MV-4-11 (cell line): ENCODE results near the gene IFNA16.
"Not testable (repeated sequence)": the region's sequence is repeated elsewhere in the genome, so short reads cannot be mapped to it uniquely, and the experiment has no call there.

ENCODE experiments used
- DNase-seq: peaks from one replicate; lab custom pipeline; 2025; lab: John Stamatoyannopoulos, UW

Gene IFNA16

DNA sequence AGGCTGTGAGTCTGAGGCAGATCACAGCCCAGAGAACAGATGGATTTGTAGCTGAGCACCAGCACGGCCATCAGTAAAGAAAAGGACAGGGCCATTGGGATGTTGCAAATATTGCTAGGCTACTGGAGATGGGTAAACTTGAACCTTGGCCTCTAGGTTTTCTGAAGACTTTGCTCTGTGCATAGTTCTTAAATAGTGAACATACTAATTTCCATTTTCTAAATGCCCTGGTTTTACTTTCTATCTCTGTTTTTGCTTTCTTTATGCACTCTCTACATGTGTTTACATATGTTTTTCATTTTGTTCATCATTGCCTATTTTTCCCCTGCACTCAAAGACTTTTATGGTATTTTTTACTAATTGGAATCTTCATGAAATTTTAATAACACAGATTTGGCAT is at the start of gene IFNA16:
Gene IFNA16 (minus strand): TSS at position 101 of the 400 bp plus-strand sequence. CDS start 6 bp downstream, at position 95.
- not testable (repeated sequence) for DNase-seq

DNA sequence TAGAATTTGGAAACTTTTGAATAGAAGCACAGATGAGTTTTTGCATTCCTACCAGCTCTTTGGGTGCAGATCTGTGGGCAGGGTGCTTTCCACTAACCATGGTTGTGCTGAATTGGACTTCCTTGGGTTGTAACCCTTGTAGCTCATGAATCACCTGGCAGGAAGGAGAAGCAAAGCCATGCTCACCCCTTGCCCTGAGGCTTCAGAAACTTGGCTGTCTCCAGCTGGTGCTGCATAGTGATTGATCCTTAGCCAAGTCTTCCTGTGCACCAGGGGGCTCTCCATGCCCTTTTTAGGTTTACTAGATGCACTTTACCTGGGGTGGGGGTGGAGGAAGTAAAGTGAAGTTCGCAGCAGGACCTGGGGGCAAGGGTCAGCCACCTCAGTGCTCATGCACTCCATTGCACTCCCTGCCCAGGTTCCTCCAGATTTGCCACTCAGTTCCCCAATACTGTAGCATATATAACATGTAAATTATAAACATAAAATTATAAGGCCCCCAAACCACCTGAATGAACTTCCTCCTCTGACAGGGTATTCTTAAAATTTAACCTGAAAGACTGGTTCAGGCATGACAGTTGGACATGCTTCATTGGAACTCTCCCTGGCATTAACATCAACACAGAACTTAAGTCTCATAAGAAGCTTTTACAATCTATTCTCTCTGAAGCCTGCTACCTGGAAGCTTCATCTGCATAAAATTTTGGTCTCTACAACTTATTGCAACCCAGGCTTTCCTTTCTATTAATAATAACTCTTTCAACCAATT is 48.5 kb upstream of the IFNA16 start:
- DNase-seq: no peak

DNA sequence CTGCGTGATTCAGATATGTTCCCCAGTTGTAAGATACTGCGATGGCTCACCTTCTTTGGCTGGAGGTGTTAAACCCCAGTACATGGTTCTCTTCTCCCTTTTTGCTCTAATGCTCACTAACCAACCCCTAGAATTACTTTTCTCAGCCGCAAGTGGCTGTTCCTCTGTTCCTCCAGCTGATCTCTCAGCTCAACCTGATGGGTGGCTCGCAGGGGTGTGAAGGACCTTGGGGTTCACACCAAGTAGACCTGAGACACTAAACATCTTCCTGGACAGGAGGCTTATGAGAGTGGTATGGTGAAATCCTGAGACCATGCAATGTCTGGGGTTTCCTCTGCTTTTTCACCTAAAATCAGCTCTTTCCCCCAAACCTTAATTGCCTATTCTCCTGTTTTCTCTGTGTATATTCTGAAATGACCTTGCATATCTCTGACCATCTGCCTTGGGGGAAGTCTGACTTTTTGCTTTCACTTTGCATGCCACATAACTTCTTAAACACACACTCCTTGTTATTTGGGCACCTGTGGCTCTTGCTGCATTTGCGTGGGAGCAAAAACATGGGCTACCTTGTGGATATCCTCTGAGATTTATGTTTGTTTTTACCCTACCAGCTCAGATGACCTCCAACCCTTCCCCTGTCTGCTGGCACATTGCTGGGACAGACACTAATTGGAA is 38.6 kb upstream of the IFNA16 start:
- DNase-seq: no peak

GRCh38 chr9:21252721-21253547 is 35.8 kb upstream of the IFNA16 start:
- DNase-seq: peak; percentile 88

- DNase-seq: no peak
Observed at GRCh38 chr9:21251638-21252037, 34.5 kb upstream of the IFNA16 start.

- DNase-seq: no peak
Observed at GRCh38 chr9:21251190-21251589, 34.1 kb upstream of the IFNA16 start.

- peak; percentile 94 for DNase-seq
Observed at GRCh38 chr9:21244836-21245235, 27.7 kb upstream of the IFNA16 start.

DNA sequence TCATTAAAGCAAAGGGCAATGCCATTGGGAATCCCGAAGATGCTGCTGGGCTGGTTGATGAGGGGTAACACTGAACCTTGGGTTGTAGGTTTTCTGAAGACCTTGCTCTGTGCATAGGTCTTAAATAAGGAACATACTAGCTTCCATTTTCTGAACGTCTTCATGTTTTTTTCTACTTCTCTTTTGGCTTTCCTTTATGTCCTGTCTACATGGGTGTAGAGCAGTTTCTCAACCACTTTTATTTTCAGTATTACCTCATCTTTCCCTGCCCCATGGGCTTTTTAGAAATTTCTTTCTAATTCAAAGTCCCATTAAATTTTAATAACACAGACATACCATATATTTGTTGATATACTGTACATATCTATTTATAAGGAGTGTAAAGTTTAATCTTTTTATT is 22.8 kb upstream of the IFNA16 start, which contains the start of gene IFNA14:
Gene IFNA14 (minus strand): TSS at position 95 of the 400 bp plus-strand sequence. CDS start 70 bp downstream, at position 25.
- peak; percentile 75 for DNase-seq

DNA sequence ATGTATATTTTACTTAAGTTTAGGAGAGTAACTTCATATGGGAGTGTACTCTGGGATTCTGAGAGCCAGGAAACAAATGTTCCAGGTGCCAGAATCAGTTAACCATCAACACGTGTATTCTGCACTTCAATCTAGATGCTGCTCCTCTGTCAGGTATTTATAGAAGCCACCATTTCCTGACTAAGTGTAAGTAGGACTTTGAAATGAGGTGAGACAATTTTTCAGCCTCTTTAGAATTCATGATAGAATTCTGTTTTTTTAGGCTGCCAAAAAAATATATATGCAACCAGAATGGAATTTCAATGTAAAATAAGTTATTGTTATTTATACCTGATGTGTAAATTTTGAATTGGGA is 19.2 kb upstream of the IFNA16 start:
- not testable (repeated sequence) for DNase-seq

DNA sequence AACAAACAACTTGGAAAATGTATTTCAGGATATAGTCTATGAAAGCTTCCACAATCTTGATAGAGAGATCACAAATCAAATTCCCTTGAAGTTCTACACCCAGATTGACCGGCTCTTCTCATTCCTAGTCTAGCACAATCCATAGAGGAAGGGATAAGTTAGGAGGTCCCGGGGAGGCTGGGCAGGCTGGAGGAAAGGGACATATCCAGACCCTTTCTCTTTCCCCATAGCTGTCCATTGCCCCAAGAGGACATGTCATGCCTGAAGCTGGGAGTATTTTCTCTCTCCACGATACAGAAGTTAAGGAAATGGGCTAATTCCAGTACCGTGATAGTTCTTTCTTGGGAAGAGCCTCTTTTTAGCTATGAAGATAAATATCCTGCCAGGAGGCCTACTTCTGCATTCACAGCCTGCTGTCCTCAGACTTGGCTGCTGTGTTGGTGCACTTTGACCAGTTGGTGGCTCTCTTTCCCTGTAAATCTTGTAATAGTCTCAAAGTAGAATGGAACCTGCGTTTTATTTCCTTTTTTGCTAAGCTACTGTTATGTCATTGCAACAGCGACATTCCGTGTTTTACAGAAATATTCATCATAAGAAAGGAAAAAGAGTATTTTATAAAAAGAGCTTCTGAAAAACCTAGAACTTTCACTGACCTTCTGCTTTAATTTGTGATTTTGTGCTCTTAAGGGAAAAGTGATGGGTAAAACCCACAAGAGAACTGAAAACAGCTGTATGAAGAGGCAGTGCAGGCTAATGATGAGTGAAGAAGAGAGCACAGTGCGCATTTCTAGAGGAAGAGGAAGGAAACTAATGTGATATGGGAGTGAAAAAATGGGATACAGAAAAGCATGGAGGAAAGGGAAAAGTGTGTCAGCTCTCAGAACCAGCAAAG is 18.6 kb upstream of the IFNA16 start:
- peak; percentile 81 for DNase-seq

- DNase-seq: no peak
Observed at GRCh38 chr9:21234153-21234687, 17.1 kb upstream of the IFNA16 start.

- no peak for DNase-seq
Observed at GRCh38 chr9:21233258-21233657, 16.1 kb upstream of the IFNA16 start.

GRCh38 chr9:21228122-21228521 is 11.0 kb upstream of the IFNA16 start, which contains the start of gene IFNA17:
TSS of gene IFNA17 (minus strand) at chr9:21228222. CDS start at chr9:21228173, 49 bp downstream.
- no peak for DNase-seq

DNA sequence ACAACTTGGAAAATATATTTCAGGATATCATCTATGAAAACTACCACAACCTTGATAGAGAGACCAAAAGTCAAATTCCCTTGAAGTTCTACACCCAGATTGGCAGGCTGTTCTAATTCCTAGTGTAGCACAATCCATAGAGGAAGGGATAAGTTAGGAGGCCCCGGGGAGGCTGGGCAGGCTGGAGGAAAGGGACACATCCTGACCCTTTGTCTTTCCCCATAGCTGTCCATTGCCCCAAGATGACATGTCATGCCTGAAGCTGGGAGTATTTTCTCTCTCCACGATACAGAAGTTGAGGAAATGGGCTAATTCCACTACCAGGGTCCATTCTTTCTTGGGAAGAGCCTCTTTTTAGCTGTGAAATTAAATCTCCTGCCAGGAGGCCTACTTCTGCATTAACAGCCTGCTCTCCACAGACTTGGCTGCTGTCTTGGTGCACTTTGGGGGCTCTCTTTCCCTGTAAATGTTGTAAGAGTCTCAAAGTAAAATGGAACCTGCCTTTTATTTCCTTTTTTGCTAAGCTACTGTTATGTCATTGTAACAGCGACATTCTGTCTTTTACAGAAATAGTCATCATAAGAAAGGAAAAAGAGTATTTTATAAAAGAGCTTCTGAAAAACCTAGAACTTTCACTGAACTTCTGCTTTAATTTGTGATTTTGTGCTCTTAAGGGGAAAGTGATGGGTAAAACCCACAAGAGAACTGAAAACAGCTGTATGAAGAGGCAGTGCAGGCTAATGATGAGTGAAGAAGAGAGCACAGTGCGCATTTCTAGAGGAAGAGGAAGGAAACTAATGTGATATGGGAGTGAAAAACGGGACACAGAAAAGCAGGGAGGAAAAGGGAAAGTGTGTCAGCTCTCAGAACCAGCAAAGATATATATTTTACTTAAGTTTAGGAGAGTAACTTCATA is 3.4 kb downstream of the IFNA16 start:
- DNase-seq: peak; percentile 70

GRCh38 chr9:21212160-21212559 is 5.0 kb downstream of the IFNA16 start:
- DNase-seq: not testable (repeated sequence)

DNA sequence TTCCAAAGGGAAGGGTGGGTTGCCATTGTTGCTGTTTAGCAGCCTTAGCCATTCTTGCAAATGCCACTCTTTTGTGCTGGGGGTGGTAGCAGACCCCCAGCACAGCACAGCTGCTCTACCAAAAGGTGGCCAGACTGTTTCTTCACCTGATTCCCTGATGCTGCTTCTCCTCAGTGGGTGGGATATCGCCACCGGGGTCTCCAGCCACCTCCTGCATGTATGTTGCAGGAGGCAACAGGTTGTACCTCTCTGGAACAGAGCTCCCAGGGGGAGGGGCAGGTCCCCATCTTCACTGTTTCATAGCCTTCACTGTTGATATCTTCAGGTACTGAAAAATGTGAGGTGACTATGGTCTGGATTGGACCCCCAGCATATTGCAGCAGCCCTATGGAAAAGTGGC is 6.3 kb downstream of the IFNA16 start:
- DNase-seq: not testable (repeated sequence)

- no peak for DNase-seq
Observed at GRCh38 chr9:21210311-21210710, 6.8 kb downstream of the IFNA16 start.

DNA sequence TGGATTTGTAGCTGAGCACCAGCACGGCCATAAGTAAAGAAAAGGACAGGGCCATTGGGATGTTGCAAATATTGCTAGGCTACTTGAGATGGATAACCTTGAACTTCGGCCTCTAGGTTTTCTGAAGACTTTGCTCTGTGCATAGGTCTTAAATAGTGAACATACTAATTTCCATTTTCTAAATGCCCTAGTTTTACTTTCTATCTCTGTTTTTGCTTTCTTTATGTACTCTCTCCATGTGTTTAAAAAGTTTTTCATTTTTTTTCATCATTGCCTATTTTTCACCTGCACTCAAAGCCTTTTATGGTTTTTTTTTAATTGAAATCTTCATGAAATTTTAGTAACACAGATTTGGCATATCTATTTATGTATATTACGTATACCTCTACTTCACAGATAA is 10.1 kb downstream of the IFNA16 start, which contains the start of gene IFNA10:
Gene IFNA10 (minus strand): TSS at position 101 of the 400 bp plus-strand sequence. CDS start 46 bp downstream, at position 55.
- DNase-seq: not testable (repeated sequence)

GRCh38 chr9:21205204-21205603 is 11.9 kb downstream of the IFNA16 start:
- DNase-seq: no peak

DNA sequence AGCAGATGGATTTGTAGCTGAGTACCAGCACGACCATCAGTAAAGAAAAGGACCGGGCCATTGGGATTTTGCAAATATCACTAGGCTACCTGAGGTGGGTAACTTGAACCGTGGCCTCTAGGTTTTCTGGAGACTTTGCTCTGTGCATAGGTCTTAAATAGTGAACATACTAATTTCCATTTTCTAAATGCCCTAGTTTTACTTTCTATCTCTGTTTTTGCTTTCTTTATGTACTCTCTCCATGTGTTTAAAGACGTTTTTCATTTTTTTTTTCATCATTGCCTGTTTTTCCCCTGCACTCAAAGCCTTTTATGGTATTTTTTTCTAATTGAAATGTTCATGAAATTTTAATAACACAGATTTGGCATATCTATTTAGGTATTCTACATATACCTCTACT is 15.0 kb downstream of the IFNA16 start, which contains the start of gene IFNA7:
Gene IFNA7 (minus strand): TSS at position 101 of the 400 bp plus-strand sequence. CDS start 40 bp downstream, at position 61.
- not testable (repeated sequence) for DNase-seq
